Activated naive CD4-positive, alpha-beta T cell treated with anti-CD3 and anti-CD28 coated beads for 36 hours (primary cell): ENCODE results near the gene THSD4. TPM values are rescaled to one million over a fixed set of nuclear protein-coding genes. Genes with fewer than 3 reads are reported as not detected.

Source experiments
- CTCF ChIA-PET: fragments of 350-600 bp; sonication (Branson Sonifier 250); formaldehyde crosslinking; loops from one replicate; lab custom pipeline; 2021; ENCODE audit warnings: antibody characterized with exemption; lab: Charles Lee
- DNase-seq: peaks from one replicate; pipeline ENCODE4 v3.0.0-alpha.2; 2020
- H3K27ac Mint-ChIP-seq: one replicate; pipeline ENCODE4 v1.8.0; 2021; ENCODE audit warnings: mild to moderate bottlenecking, mixed read lengths
- H3K27me3 Mint-ChIP-seq: one replicate; pipeline ENCODE4 v1.8.0; 2021; ENCODE audit warnings: low read depth, mixed read lengths
- H3K36me3 Mint-ChIP-seq: one replicate; pipeline ENCODE4 v1.8.0; 2021; ENCODE audit warnings: low read depth, mixed read lengths
- H3K4me1 Mint-ChIP-seq: one replicate; pipeline ENCODE4 v1.8.0; 2021; ENCODE audit warnings: low read depth, mixed read lengths
- H3K4me3 Mint-ChIP-seq: one replicate; pipeline ENCODE4 v1.8.0; 2021; ENCODE audit warnings: mild to moderate bottlenecking, moderate library complexity, mixed read lengths
- H3K9me3 Mint-ChIP-seq: one replicate; pipeline ENCODE4 v1.8.0; 2021; ENCODE audit warnings: mixed read lengths
- intact Hi-C: fragments of 100-400 bp; cut with micrococcal nuclease; formaldehyde crosslinking; loops from one replicate; pipeline ENCODE4 v1.15.1; 2023
- total RNA-seq, 2 experiments: library from RNA; stranded (reverse); gene quantifications; one replicate each; pipeline ENCODE4 v1.2.3, GENCODE V29; 2021

Gene THSD4
- total RNA-seq, 2 experiments from 2014 or later, result not detected

GRCh38 chr15:71085809-71086208 lies 29.5 kb upstream of the THSD4 start:
- no peaks in the 10 kb centered on the region for H3K36me3 Mint-ChIP-seq
- no peak overlapping the region for H3K27ac Mint-ChIP-seq
- intact Hi-C loops, result no loop called here
- no peaks in the 10 kb centered on the region for H3K4me1 Mint-ChIP-seq
- peaks cover 31% of the 10 kb centered on the region for H3K27me3 Mint-ChIP-seq
- no peak for DNase-seq
- CTCF ChIA-PET, result no interaction called here
- no peak overlapping the region for H3K4me3 Mint-ChIP-seq
- peaks cover 2% of the 10 kb centered on the region for H3K9me3 Mint-ChIP-seq

- no peak overlapping the region for H3K27ac Mint-ChIP-seq
- H3K4me1 Mint-ChIP-seq, result no peaks in the 10 kb centered on the region
- H3K27me3 Mint-ChIP-seq, result peaks cover 26% of the 10 kb centered on the region
- no peak overlapping the region for H3K4me3 Mint-ChIP-seq
- intact Hi-C loops, result no loop called here
- CTCF ChIA-PET, result no interaction called here
- H3K36me3 Mint-ChIP-seq, result no peaks in the 10 kb centered on the region
- H3K9me3 Mint-ChIP-seq, result peaks cover 2% of the 10 kb centered on the region
- no peak for DNase-seq
These were observed 27.1 kb upstream of the THSD4 start for GRCh38 chr15:71088155-71088554.

GRCh38 chr15:71088683-71089082 lies 26.6 kb upstream of the THSD4 start:
- Mint-ChIP-seq H3K27me3 (peaks cover 30% of the 10 kb centered on the region), H3K4me1 (no peaks in the 10 kb centered on the region), H3K36me3 (no peaks in the 10 kb centered on the region), H3K27ac (no peak overlapping the region), H3K9me3 (peaks cover 2% of the 10 kb centered on the region), H3K4me3 (no peak overlapping the region)
- DNase-seq, result no peak
- intact Hi-C loops, result no loop called here
- CTCF ChIA-PET, result no interaction called here

GRCh38 chr15:71089801-71090200 lies 25.5 kb upstream of the THSD4 start:
- Mint-ChIP-seq H3K4me3 (no peak overlapping the region), H3K27ac (no peak overlapping the region), H3K36me3 (no peaks in the 10 kb centered on the region), H3K9me3 (peaks cover 2% of the 10 kb centered on the region), H3K27me3 (peaks cover 27% of the 10 kb centered on the region), H3K4me1 (no peaks in the 10 kb centered on the region)
- intact Hi-C loops, result no loop called here
- DNase-seq, result no peak
- CTCF ChIA-PET, result no interaction called here

- CTCF ChIA-PET, result no interaction called here
- Mint-ChIP-seq H3K27ac (no peak overlapping the region), H3K4me1 (no peaks in the 10 kb centered on the region), H3K4me3 (no peak overlapping the region), H3K9me3 (peaks cover 2% of the 10 kb centered on the region), H3K27me3 (peaks cover 18% of the 10 kb centered on the region), H3K36me3 (no peaks in the 10 kb centered on the region)
- DNase-seq, result no peak
- intact Hi-C loops, result no loop called here
These were observed 23.7 kb upstream of the THSD4 start for GRCh38 chr15:71091601-71092000.

GRCh38 chr15:71092056-71092600 lies 23.1 kb upstream of the THSD4 start:
- no peak for DNase-seq
- intact Hi-C loops, result no loop called here
- no peak overlapping the region for H3K4me3 Mint-ChIP-seq
- H3K4me1 Mint-ChIP-seq, result no peaks in the 10 kb centered on the region
- peaks cover 2% of the 10 kb centered on the region for H3K9me3 Mint-ChIP-seq
- H3K27ac Mint-ChIP-seq, result no peak overlapping the region
- no peaks in the 10 kb centered on the region for H3K36me3 Mint-ChIP-seq
- CTCF ChIA-PET, result no interaction called here
- peaks cover 14% of the 10 kb centered on the region for H3K27me3 Mint-ChIP-seq

- intact Hi-C loops, result no loop called here
- Mint-ChIP-seq H3K27ac (no peak overlapping the region), H3K27me3 (peaks cover 12% of the 10 kb centered on the region), H3K36me3 (no peaks in the 10 kb centered on the region), H3K4me1 (no peaks in the 10 kb centered on the region), H3K9me3 (peaks cover 2% of the 10 kb centered on the region), H3K4me3 (no peak overlapping the region)
- no peak for DNase-seq
- CTCF ChIA-PET, result no interaction called here
These were observed 21.9 kb upstream of the THSD4 start for GRCh38 chr15:71093054-71094024.

- Mint-ChIP-seq H3K4me1 (no peaks in the 10 kb centered on the region), H3K9me3 (no peaks in the 10 kb centered on the region), H3K27me3 (peaks cover 13% of the 10 kb centered on the region), H3K4me3 (no peak overlapping the region), H3K36me3 (no peaks in the 10 kb centered on the region), H3K27ac (no peak overlapping the region)
- intact Hi-C loops, result no loop called here
- DNase-seq, result no peak
- CTCF ChIA-PET, result no interaction called here
These were observed 21.1 kb upstream of the THSD4 start for GRCh38 chr15:71094137-71094536.

GRCh38 chr15:71096676-71097075 lies 18.6 kb upstream of the THSD4 start:
- Mint-ChIP-seq H3K9me3 (no peaks in the 10 kb centered on the region), H3K4me1 (no peaks in the 10 kb centered on the region)

GRCh38 chr15:71097890-71098289 lies 17.4 kb upstream of the THSD4 start:
- no peak for DNase-seq
- Mint-ChIP-seq H3K4me3 (no peak overlapping the region), H3K27me3 (peaks cover 11% of the 10 kb centered on the region), H3K9me3 (no peaks in the 10 kb centered on the region), H3K27ac (no peak overlapping the region), H3K4me1 (no peaks in the 10 kb centered on the region), H3K36me3 (no peaks in the 10 kb centered on the region)
- CTCF ChIA-PET, result no interaction called here
- intact Hi-C loops, result no loop called here

More at GRCh38 chr15:71096676-71097075, 18.6 kb upstream of the THSD4 start:
- Mint-ChIP-seq H3K27ac (no peak overlapping the region), H3K36me3 (no peaks in the 10 kb centered on the region), H3K4me3 (no peak overlapping the region), H3K27me3 (peaks cover 15% of the 10 kb centered on the region)
- intact Hi-C loops, result no loop called here
- DNase-seq, result no peak
- CTCF ChIA-PET, result interaction anchor here (0.8 kb wide), 1 partner anchor 272 kb away, joined by 3 read pairs; no protein-coding TSS in a partner anchor

GRCh38 chr15:71098920-71099319 lies 16.4 kb upstream of the THSD4 start:
- Mint-ChIP-seq H3K9me3 (no peaks in the 10 kb centered on the region), H3K36me3 (no peaks in the 10 kb centered on the region), H3K4me3 (no peak overlapping the region), H3K4me1 (no peaks in the 10 kb centered on the region), H3K27me3 (peaks cover 4% of the 10 kb centered on the region), H3K27ac (no peak overlapping the region)
- no peak for DNase-seq
- intact Hi-C loops, result no loop called here
- CTCF ChIA-PET, result no interaction called here

GRCh38 chr15:71103102-71103676 lies 12.1 kb upstream of the THSD4 start:
- no peak overlapping the region for H3K27ac Mint-ChIP-seq
- H3K9me3 Mint-ChIP-seq, result no peaks in the 10 kb centered on the region
- no peak overlapping the region for H3K4me3 Mint-ChIP-seq
- intact Hi-C loops, result loop anchor here (10.0 kb wide), 1 partner anchor 278 kb away; no protein-coding TSS in a partner anchor
- DNase-seq, result no peak
- CTCF ChIA-PET, result no interaction called here
- H3K36me3 Mint-ChIP-seq, result no peaks in the 10 kb centered on the region
- H3K4me1 Mint-ChIP-seq, result peaks cover 3% of the 10 kb centered on the region
- peaks cover 8% of the 10 kb centered on the region for H3K27me3 Mint-ChIP-seq
